GM15510 (cell line): ENCODE results near the gene APOA1.

Source experiments
- POLR2A ChIP-seq: IDR thresholded peaks from 3 replicates; pipeline ENCODE4 v1.6.1; 2011; ENCODE audit warnings: borderline replicate concordance; ENCODE audit not compliant: insufficient read length; ENCODE audit errors: extremely low read depth

Gene APOA1

GRCh38 chr11:116831790-116832349, 5.6 kb downstream of the APOA1 start:
- TF ChIP-seq POLR2A, result no peak

- TF ChIP-seq POLR2A, result no peak
These were observed 7.1 kb downstream of the APOA1 start for GRCh38 chr11:116830184-116830912.

GRCh38 chr11:116829525-116830183, 7.8 kb downstream of the APOA1 start, which contains the start of gene APOC3:
Gene APOC3 (plus strand): TSS chr11:116829907. CDS start chr11:116830583, 676 bp downstream.
- no peak for TF ChIP-seq POLR2A

DNA sequence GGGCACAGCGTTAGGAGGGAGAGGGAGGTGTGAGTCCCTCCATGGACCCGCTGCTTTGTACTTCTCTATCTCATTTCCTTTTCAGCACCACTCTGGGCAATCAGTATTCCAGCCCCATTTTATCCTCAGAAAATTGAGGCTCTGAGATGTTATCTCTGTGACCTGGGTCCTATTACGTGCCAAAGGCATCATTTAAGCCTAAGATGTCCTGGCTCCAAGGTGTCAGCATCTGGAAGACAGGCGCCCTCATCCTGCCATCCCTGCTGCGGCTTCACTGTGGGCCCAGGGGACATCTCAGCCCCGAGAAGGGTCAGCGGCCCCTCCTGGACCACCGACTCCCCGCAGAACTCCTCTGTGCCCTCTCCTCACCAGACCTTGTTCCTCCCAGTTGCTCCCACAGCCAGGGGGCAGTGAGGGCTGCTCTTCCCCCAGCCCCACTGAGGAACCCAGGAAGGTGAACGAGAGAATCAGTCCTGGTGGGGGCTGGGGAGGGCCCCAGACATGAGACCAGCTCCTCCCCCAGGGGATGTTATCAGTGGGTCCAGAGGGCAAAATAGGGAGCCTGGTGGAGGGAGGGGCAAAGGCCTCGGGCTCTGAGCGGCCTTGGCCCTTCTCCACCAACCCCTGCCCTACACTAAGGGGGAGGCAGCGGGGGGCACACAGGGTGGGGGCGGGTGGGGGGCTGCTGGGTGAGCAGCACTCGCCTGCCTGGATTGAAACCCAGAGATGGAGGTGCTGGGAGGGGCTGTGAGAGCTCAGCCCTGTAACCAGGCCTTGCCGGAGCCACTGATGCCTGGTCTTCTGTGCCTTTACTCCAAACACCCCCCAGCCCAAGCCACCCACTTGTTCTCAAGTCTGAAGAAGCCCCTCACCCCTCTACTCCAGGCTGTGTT, 8.5 kb downstream of the APOA1 start:
- no peak for TF ChIP-seq POLR2A

GRCh38 chr11:116827461-116827860, 10.0 kb downstream of the APOA1 start:
- no peak for TF ChIP-seq POLR2A

DNA sequence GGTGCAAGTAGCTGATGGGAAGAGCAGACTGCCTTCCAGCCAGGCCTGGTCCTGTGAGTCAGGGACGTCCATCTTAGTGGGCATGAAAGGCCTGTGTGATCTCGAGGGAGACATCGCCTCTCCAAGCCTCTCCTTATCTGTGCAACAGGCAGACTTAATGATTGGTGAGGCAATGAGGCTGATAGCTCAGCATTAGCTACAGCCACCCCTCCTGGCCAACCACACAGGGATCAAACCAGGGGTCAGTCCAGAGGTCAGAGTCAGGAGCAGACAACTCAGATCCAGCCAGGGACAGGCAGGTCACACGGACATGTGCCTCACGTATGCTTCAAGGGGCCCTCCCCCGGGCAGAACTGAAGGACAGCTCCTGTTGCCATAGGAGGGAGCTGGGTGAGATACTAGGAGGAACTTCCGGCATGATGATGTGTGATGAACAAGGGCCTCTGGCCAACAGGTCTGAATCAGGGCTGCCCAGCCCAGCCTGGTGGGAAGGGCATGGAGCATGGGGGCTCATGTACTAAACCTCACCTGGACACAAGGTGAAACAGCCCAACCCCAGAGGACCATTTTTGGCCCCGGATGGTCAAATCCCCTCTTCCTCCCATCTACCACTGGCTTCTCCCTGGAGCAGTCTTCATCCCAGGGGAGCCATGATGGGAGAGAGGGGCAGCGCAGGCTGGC, 10.5 kb downstream of the APOA1 start:
- no peak for TF ChIP-seq POLR2A

DNA sequence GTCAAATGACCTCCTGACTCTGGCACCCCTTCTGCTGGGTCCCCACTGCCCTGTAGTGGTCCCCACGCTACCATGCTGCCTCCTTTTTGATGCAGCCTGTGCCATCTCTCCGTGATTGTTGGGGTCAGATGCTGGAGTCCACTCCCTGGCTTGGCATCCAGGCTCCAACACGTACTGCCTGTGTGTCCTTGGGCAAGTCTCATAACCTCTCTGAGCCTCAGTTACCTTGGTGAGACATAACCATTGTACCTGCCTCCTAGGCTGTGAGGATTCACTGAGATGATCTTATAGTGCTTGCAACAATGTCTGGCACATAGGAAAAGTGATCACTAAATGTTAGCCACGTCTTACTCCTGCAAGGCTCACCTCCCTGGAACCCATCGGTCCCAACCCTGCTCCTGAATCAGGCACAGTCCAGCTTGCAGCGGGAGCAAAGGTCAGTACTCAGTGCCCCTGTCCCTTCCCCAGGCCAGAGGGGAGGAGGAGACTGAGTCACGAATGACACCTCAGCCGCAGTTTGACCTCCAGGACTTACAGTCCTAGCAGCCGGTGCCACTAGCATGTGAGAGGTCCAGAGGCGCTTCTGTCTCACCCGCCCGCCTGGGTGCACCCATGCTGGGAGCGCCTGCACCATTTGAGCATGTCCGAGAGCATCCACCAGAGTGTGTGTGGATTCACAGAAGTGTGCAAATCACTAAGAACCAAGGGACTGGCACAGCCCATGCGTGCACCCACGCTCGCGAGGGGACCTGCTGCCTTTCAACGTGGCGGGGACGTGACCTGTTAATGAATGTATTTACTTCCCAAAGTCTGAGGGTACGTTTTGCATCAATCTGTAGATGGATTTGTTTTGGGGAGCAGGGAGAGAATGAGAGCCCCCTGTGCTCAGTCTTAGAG, 11.3 kb downstream of the APOA1 start:
- no peak for TF ChIP-seq POLR2A

DNA sequence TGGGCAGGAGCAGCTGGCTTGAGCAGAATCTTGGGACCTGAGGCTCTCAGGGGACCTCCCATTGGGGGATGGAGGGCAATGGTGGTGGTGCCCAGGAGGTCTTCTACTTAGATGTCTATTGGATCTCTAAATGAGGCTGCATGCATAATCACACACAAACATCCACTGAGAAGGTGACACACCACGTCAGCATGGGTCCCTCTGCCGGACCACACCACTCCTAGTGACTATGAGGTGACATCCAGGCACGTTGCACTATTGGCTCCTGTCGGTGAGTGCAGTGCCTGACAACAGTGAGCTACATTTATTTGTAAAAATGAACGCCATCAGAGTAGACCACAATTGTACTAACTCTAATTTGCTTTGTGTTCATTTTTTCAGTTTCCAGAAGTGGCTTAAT, 12.0 kb downstream of the APOA1 start:
- no peak for TF ChIP-seq POLR2A

DNA sequence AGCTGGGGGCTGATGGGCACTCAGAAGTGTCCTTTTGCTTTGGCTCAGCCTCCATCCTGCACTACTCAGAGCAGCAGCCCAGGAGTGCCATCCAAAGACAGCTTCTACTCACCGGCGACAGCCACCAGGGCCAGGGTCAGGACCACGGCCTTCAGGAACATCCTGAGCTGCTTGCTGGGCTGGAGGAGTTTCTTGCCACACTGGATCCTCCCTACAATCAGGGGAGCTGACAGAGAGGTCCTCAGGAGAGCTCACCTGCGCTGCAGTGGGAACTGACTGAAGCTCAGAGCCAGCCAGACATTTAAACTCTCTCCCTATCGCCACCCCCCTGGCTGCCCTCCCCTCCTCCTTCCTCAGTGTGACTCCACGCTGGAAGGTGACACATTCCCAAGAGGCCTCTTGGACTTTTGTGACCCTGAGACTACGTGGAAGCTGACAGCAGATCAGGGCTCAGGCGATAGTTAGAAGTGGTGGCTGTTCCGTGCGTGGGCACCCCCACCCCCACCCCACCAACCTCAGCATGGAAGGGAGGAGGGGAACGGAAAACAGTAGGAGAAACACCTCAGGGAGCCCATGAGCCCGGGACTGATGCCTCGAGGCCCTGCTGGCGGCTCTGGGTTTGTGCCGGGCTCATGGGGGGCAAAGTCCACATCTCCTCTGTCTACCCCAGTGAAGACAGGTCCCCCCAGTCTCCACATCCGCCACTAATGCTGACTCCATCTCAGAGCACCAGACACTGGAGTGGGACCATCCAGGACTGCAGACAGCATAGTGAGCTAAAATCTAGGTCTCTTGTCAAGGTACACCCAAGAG, 14.2 kb downstream of the APOA1 start, which contains the start of gene APOA4:
TSS of gene APOA4 (minus strand) at position 274 of the 813 bp plus-strand sequence. CDS start at position 161, 113 bp downstream.
- no peak for TF ChIP-seq POLR2A

- no peak for TF ChIP-seq POLR2A
These were observed 14.8 kb downstream of the APOA1 start for GRCh38 chr11:116822575-116822974.

GRCh38 chr11:116821050-116821918, 16.1 kb downstream of the APOA1 start:
- no peak for TF ChIP-seq POLR2A
